Measurements from ENCODE around the gene KIF2C. TPM values are rescaled to one million over a fixed set of nuclear protein-coding genes. Genes with fewer than 3 reads are reported as not detected.

KIF2C gene
- total and polyA plus RNA-seq, 9 of the 15 experiments (the other 6 are each of a cell fraction or from before 2014, with no cell fraction given), result 84.9 to 226 (median 169) TPM

DNA sequence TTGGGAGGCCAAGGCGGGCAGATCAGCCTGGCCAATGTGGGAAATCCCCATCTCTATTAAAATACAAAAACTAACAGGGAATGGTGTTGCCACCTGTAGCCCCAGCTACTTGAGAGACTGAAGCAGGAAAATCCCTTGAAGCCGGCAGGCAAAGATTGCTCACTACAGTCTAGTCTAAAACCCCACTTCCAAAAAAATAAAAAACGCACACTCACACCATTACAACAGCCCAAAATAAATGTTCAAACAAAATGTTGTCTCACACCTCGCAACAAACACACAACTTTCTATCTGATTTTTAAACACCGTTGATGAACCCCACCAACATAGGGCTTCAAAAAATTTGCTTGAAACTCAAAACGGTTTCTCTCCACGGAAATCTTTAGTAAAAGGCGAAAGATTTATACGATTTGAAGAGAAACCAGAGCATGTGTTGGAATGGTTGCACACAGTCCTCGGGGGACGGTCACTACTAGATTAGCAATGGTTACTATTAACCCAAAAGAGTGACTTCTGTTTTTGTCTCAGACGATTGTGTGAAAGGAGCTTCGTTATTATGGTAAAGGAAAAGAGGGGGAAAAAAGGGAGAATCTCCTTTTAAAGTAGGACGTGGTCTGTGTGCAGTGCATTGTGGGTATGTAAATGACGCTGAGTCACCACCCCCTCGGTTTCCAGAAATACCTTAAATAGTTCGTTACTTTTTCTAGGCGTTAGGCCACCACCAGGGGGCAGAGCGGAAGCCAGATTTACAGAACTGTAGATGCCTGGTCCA, 8.7 kb upstream of the KIF2C start, which contains the start of gene RNU5D-1 (continued):
- TF ChIP-seq, protein P1, sequence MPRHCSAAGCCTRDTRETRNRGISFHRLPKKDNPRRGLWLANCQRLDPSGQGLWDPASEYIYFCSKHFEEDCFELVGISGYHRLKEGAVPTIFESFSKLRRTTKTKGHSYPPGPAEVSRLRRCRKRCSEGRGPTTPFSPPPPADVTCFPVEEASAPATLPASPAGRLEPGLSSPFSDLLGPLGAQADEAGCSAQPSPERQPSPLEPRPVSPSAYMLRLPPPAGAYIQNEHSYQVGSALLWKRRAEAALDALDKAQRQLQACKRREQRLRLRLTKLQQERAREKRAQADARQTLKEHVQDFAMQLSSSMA (CRISPR knock-in tag; IDR thresholded peaks at IDR 0.05), result peak; percentile 96
- TF ChIP-seq PHF8 (IDR thresholded peaks at IDR 0.05; ENCODE audit: borderline replicate concordance, low read length), result peak; percentile 46; the same call in 1 of the 2 replicates
- TF ChIP-seq, protein P2, sequence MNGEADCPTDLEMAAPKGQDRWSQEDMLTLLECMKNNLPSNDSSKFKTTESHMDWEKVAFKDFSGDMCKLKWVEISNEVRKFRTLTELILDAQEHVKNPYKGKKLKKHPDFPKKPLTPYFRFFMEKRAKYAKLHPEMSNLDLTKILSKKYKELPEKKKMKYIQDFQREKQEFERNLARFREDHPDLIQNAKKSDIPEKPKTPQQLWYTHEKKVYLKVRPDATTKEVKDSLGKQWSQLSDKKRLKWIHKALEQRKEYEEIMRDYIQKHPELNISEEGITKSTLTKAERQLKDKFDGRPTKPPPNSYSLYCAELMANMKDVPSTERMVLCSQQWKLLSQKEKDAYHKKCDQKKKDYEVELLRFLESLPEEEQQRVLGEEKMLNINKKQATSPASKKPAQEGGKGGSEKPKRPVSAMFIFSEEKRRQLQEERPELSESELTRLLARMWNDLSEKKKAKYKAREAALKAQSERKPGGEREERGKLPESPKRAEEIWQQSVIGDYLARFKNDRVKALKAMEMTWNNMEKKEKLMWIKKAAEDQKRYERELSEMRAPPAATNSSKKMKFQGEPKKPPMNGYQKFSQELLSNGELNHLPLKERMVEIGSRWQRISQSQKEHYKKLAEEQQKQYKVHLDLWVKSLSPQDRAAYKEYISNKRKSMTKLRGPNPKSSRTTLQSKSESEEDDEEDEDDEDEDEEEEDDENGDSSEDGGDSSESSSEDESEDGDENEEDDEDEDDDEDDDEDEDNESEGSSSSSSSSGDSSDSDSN (IDR thresholded peaks at IDR 0.05; ENCODE audit: borderline replicate concordance in 1 of 2, low read depth in 2 of 2, low read length in 2 of 2), result no peak
- peak; percentile 94 for TF ChIP-seq C11orf30 (IDR thresholded peaks at IDR 0.05; ENCODE audit: low read depth)
- peak; percentile 94 for TF ChIP-seq TEAD4 (IDR thresholded peaks at IDR 0.05; ENCODE audit: low read length)
- no peak for TF ChIP-seq TEAD4 (CRISPR knock-in tag; IDR thresholded peaks at IDR 0.05; ENCODE audit: borderline replicate concordance)
- no peak; the same call in none of the 2 replicates for TF ChIP-seq TCF3 (CRISPR knock-in tag; IDR thresholded peaks at IDR 0.05)
- no peak for TF ChIP-seq TCF7L2 (IDR thresholded peaks at IDR 0.05; ENCODE audit: low read depth, low read length)
- peak in 1 of 2 experiments; percentile 100; a peak in 2 of 4 replicates for TF ChIP-seq CSDE1 (IDR thresholded peaks at IDR 0.05)
- peak; percentile 89; the same call in 1 of the 2 replicates for TF ChIP-seq HMG20A (CRISPR knock-in tag; conservative IDR thresholded peaks at IDR 0.05)
- no peak for TF ChIP-seq POLR3G (IDR thresholded peaks at IDR 0.05; ENCODE audit: extremely low read depth, insufficient read length, insufficient replicate concordance)
- peak; percentile 100 for TF ChIP-seq CBX1 (IDR thresholded peaks at IDR 0.05; ENCODE audit: low read depth)
- TF ChIP-seq TEAD2 (tag; IDR thresholded peaks at IDR 0.05), result peak; percentile 58
- TF ChIP-seq WHSC1 (IDR thresholded peaks at IDR 0.05; ENCODE audit: low read length), result no peak
- TF ChIP-seq ZNF766 (CRISPR knock-in tag; conservative IDR thresholded peaks at IDR 0.05), result peak; percentile 96
- TF ChIP-seq KLF1 (tag; IDR thresholded peaks at IDR 0.05), result 0 out of 2 replicates have a peak, but pooled peaks have one; percentile 56
- peak; percentile 100 for TF ChIP-seq RNF2 (IDR thresholded peaks at IDR 0.05)
- no peak for TF ChIP-seq KAT8 (IDR thresholded peaks at IDR 0.05; ENCODE audit: low read depth)
- TF ChIP-seq ZNF561 (CRISPR knock-in tag; conservative IDR thresholded peaks at IDR 0.05), result peak; percentile 94
- no peak for TF ChIP-seq ADNP (tag; IDR thresholded peaks at IDR 0.05)
- TF ChIP-seq, protein P3, sequence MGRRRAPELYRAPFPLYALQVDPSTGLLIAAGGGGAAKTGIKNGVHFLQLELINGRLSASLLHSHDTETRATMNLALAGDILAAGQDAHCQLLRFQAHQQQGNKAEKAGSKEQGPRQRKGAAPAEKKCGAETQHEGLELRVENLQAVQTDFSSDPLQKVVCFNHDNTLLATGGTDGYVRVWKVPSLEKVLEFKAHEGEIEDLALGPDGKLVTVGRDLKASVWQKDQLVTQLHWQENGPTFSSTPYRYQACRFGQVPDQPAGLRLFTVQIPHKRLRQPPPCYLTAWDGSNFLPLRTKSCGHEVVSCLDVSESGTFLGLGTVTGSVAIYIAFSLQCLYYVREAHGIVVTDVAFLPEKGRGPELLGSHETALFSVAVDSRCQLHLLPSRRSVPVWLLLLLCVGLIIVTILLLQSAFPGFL (CRISPR knock-in tag; IDR thresholded peaks at IDR 0.05), result no peak
- no peak for TF ChIP-seq ATF1 (CRISPR knock-in tag; IDR thresholded peaks at IDR 0.05)
- TF ChIP-seq ATF1 (tag; IDR thresholded peaks at IDR 0.05), result peak; percentile 86
- no peak for TF ChIP-seq SP2 (IDR thresholded peaks at IDR 0.05; ENCODE audit: extremely low read depth, low read depth, low read length, poor library complexity, severe bottlenecking)
- TF ChIP-seq CBX8 (IDR thresholded peaks at IDR 0.05; ENCODE audit: borderline replicate concordance, extremely low read depth, low read depth, low read length, poor library complexity, severe bottlenecking), result no peak
- TF ChIP-seq YBX1 (IDR thresholded peaks at IDR 0.05), result no peak
- peak; percentile 100 for TF ChIP-seq PML (IDR thresholded peaks at IDR 0.05; ENCODE audit: low read length)

Measured in K562 (cell line).